ELF-1 (cell line): ENCODE results near the gene GPHA2.
A peak's percentile ranks its signal among the peaks of the same experiment; 100 is the strongest.

Experiments used
- DNase-seq: peaks from one replicate; pipeline ENCODE4 v3.0.0-alpha.2; 2016; ENCODE audit warnings: low read depth, low spot score

The GPHA2 gene

DNA sequence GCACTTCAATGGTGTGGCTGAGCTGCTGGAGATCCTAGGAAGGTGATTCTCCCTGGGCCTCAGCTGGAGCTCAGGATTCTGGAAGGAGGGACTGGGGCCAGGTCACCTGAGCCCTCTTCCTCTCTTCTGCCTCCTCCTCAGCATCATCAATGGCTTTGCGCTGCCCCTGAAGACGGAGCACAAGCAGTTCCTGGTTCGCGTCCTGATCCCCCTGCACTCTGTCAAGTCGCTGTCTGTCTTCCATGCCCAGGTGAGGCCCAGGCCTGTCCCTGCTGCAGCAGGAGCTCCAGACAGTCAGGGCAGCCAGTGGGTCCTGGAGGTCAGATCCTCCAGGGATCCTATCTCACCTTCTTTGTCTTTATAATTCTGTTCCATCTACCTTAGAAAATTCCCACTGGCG is 5.4 kb downstream of the GPHA2 start:
- no peak for DNase-seq

DNA sequence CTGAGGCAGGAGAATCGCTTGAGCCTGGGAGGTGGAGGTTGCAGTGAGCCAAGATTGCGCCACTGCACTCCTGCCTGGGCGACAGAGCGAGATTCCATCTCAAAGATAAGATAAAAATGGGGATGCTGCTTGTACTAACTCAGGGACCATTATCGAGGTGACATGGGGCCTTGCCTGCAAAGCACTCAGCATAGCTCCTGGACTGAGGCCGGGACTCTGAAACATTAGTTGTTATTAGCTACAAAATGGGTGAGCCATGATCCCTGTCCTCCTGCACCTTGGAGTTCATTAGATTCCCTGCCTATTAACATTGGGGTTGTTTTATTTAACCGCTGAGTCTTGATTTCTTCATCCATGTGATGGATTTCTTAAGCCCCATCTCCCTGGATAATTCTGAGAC is 6.1 kb downstream of the GPHA2 start:
- no peak for DNase-seq

DNA sequence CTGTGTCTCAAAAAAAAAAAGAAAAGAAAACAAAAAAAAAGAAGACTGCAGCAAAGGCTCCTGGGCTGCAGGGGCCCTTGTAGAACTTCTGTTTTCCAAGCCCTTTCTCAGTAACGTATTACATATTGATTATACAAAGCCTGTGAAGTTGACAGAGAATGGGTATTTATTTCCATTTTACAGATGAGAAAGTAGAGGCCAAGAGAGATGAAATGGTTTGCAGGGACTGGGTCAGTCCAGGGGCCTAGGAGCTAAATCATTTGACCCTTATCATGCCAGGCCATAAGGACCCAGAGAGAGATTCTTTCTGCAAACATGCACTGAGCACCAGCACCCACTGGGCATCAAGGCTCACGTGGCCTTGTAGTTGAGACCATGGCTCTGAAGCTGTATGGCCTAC is 6.7 kb downstream of the GPHA2 start:
- DNase-seq = no peak

DNA sequence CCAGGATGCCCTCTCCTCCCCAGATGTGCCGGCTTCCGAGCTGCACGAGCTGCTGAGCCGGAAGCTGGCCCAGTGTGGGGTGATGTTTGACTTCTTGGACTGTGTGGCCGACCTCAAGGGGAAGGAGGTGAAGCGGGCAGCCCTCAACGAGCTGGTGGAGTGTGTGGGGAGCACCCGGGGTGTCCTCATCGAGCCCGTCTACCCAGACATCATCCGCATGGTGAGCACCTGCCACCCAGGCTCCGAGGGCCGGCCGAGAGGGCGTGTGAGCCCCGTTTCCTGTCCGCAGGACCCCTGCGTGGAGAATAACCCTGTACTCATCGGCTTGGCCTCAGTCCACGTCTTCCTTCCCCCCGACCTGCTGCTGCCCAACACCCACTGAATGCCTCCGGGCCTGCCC is 9.0 kb downstream of the GPHA2 start:
- no peak for DNase-seq

DNA sequence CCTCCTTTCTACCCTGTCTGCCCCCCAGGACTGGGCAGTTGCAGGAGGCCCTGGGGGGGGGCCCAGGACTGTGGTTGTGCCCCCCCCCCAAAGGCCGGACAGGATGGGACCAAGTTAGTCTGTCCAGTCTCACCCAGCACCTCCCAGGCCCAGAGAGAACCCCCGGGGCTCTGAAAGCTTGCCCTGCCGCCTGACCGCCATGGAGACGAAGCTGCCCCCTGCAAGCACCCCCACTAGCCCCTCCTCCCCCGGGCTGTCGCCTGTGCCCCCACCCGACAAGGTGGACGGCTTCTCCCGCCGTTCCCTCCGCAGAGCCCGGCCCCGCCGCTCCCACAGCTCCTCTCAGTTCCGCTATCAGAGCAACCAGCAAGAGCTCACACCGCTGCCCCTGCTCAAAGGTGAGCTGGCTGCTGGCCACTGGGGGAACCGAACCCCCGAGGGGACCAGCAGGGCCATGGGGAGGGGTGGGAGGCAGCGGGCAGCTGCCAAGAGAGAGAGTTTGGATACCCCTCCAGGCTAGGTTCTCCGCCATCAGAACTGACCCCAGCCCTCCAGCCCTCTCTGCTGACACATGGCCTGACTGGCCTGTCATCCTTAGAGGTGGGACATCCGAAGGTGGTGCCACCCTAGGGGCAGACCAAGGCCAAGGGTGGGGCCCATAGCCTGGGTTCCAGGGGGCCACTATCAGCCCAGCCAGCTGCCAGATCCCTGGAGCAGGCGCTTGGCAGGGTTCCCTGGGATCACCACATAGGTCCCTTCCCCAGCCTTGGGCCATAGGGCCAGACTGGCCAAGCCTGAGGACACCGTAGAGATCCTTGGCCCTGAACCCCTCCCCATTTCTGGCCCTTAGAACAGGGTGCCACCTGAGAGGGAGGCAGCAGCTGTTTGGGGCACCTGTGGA is 9.9 kb downstream of the GPHA2 start:
- no peak for DNase-seq

DNA sequence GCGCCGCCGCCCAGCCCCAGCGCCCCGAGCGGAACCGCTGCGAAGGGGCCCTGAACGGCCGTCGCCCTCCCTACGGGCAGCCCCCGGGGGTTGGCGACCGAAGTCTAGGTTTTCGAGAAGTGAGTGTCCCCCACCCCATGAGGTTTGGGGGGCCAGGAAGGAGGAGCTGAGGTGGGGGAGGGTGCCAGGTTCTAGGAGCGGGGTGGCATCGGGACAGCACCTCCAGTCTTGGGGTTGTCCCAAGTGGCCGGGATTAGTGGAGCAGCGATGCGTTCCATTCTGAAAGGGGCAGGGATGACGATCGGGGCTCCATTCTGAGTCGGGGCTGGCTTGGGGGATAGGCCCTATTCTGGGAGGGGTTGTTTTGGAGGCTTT is 10.8 kb downstream of the GPHA2 start:
- no peak for DNase-seq

DNA sequence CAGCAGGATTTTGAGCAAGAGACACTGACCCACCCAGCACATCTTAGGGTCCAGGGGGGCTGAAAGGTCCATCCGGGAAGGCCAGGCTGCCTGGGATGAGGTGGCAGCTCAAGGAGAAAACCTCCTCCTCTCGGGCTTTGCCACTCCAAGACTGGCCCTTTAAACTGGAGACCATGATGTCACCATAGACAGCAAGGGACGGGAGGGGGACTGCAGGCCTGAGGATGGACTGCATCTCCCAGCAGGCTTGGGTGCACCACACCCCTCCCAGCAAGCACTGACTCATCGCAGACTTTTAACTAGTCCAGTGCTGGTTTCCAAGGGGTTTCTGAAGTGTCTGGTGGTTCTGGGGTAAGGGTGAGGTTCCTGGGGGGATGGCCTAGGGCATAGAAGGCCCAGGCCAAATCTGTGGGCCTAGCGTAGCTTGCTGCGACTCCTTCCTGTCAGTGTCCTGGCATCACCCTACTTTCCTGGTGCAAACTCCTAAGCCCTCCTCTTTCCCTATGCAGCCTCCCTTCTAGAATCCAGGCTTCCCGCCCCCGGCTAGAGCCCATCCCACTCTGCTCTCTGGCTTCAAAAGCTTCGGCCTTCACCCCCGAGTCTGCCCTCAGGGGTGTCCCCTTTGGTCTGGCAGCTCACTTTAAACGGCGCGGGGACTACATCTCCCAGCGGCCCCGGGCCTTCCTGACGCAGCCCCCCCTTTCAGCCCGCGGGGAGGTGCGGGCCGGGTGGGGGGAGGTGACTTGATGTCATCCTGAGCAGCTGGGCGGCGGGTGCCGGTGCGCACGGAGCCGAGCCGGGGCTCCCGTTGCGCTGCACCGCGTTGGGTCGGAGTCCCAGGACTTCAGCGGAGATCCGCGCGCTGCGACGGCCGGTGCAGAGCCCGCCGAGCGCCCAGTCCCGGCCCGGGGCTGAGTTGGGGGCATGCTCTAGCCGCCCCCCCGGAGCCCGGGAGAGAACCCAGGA is 11.5 kb downstream of the GPHA2 start, which contains the start of gene PPP2R5B:
PPP2R5B (plus strand) TSS at position 746 of the 966 bp plus-strand sequence. CDS start 1,046 bp downstream, outside the sequence.
- DNase-seq = peak; percentile 88

DNA sequence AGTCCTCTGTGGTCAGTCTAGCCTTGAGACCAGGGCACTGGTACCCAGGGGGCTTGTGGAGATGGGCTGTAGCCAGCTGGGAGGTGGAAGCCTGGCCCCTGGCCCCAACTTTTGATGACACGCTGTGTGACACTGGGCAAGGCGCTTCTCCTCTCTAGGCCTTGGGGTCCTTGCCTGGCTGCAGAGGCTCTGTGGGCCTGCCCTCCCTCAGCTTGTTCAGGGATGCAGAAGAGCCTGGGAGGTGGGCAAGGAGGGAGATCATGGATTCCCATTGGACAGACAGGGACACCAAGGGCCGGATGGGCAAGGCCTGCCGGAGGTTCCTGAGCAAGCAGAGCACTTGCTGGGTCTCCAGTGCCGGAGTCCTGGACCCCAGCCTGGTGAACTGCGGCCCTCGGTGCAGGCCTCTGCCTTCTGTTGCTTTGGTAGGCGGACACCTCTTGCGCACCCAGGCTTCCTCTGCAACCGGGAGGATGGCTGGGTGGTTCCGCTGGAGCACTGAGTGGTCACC is 12.5 kb downstream of the GPHA2 start:
- no peak for DNase-seq

DNA sequence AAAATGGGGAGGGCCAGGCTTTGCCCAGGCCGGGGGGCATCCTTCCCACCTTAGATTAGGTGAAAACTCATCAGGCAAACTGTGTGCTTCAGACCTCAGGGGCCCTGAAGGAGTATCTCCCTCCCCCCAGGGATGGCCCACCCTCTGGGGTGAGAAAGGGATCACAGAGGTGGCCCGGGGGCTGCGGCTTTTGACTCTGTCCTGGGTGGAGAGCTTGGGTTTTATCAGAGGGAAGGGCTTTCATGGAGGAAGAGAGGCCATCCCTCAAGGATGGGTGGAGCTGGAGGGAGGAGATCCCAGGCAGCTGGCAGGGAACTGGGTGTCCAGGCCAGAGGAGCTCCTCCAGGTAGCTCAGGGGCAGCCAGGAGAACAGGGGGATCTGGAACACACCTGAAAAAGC is 14.3 kb downstream of the GPHA2 start:
- DNase-seq = no peak

DNA sequence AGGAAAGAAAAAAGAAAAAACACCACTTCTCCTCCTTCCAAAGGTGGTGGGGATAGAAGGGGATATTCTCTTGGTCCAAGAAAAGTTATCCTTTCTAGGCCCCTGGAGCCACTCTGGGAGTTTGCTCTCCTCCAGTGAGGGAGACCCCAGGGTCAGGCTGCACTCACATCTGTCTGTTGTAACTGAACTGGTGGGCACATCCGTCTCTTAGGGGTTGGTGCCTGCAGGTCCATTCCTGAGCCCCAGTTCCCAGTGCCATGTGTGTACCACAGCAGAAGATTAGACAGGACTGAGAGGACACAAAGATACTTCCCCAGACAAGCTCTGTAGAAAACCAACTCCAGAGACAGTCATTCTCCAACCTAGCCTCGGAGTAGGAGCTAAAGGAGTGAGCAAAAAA is 15.6 kb downstream of the GPHA2 start:
- no peak for DNase-seq

DNA sequence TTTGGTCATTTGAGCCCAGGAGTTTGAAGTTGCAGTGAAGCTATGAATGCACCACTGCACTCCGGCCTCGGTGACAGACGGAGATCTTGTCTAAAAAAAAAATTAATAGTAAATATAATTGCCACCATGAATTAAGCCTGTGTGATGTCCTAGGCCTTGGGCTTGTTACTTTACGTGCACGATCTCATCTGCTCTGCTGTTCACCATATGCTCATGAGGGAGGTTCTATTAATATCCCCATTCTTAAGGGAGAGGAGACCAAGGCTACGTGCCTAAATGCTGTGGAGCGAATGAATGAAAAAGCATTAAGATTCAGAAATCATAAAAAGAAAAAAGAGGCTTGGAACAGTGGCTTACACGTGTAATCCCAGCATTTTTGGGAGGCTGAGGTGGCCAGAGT is 16.1 kb downstream of the GPHA2 start:
- no peak for DNase-seq

DNA sequence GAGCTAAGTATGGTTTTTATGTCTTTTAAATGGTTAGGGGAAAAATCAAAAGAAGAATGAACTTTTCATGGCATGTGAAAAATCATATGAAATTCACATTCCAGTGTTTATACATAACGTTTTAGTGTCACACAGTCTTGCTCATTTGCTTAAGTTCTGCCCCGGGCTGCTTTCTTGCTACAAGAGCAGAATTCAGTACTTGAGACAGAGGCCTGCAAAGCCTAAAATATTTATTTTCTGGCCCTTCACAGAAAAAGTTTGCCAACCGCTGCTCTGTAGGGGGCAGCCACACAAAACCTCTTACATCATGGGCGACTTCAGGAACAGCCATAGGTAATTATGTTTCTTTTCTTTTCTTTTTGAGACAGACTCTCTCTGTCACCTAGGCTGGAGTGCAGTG is 17.7 kb downstream of the GPHA2 start:
- DNase-seq = peak; percentile 29

DNA sequence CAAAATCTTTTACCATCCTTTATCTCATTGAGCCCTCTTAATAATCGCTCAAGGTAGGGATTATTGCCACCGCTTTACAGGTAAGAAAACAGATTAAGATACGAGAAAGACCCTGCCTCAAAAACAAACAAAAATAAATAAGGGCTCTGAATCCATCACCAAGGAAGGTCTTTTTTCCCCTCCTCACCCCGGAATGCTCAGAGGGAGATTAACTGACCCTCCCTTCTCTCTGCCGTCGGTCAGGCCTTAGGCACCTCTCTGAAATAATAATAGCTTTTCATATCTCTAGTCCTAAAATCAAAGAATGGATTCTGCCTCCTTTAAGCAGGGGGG is 18.1 kb downstream of the GPHA2 start:
- no peak for DNase-seq

DNA sequence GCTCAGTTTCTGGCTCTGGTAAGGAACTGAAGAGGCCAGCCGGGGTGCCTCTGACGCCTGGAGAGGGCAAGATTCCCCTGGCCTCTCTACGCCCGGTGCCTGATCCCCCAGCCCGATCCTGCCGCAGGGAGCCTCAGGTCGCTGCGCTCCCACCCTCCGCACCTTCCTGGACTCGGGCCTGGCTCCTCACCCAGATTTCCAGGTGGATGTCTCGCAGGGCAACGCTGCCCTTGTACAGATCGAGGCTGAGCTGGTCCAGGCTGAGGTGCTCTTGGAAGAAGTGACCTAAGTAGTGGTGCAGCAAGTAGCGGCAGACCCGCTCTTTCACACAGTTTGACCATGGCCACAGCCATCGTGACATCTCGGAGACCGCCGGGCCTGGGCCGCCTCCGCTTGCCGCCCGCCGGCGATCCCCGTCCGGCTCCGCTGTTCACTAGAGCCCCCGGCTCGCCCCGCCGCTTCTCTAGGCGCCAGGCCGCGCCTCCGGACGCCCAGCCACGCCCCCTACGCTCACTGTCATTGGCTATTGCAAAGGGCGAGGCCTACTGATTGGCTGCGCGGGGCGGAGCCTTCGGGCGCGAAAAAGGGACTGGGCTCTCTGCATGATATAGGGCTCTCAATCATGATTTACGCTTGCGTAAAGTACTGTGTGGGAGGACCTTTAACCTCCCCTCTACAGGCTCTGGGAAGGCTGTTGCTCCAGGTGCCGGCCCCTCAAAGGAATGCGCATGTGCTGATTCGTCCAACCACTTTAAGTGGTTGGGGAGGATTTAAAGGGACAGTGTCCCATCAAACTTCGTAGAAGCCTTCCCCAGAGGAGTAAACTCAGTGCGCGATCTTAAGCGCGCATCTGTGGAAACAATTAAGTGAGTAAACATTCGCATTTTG is 18.7 kb downstream of the GPHA2 start, which contains the start of gene ATG2A:
ATG2A (minus strand) TSS at position 435 of the 888 bp plus-strand sequence; CDS start at position 361, 74 bp downstream.
- DNase-seq = peak; percentile 100

DNA sequence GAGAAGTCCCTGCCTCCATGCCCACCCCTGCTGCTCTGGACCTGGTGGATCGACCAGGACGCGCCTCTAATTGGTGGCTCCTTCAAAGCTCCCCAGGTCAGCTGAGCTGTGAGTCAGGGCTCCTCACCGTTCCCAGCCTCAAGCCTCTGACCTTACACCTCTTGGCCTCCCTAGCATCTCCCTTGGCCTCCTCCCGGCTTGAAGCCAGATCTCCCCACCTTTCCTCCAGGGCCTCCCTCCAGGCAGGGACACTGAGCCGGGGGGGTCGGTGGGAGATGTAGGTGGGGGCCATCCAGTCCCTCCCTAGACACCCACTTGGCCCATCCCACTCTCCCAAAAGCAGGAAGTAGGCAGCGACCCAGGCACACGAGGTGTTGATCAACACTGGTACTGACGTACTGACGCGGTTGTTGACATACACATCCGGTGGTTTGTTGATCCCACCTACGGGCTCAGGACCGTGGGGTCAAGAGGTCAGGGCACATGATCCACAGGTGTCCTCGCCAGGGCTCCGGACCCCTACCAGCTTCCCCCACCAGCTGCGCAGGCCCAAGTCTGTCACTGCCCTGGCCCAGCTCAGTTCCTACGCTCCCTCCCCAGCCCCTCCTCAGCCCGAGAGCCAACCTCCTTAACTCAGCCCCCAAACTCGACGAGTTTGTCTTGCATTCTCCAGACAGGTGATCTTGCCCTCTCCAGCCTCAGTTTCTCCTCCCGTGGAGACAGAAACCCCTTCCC is 19.5 kb downstream of the GPHA2 start:
- peak; percentile 70 for DNase-seq

DNA sequence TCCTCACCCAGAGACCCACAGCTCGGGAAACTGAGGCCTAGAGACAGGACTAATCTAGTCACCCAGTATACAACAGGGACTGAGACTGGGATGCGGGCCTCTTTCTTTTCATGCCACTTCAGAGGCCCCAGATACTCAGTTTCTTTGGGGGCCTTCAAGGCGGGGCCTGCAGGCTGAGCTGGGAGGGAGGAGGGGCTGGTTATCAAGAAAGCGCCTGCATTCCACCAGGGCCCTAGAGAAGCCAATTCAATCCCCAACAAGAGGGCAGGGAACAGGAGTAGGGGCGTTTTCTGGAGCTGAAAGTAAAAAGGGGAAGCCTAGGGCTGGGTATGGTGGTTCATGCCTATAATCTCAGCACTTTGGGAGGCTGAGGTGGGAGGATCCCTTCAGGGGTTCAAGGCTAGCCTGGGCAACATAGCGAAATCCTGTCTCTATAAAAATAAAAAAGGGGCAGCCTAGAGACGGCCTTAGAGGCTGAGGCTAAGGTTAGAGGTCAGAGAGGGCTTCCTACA is 20.3 kb downstream of the GPHA2 start:
- DNase-seq = no peak

DNA sequence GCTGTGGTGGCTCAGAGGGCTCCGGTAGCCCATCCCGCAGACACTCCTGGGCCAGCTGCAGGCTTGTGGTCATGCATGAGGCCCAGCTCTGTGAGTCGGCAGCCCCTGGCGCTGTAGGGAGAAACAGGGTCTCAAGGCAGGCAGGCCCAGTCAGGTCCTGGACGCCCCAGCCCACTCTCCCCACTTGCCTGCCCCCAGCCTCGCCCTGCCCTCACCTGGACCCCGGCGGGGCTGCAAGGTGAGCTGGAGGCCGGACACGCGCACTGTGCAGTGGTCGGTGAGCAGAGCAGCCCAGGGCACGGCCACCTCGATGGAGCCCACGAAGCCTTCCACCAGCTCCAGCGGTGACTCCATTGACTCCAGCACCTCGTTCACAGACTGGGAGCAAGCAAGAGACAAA is 21.6 kb downstream of the GPHA2 start:
- no peak for DNase-seq

DNA sequence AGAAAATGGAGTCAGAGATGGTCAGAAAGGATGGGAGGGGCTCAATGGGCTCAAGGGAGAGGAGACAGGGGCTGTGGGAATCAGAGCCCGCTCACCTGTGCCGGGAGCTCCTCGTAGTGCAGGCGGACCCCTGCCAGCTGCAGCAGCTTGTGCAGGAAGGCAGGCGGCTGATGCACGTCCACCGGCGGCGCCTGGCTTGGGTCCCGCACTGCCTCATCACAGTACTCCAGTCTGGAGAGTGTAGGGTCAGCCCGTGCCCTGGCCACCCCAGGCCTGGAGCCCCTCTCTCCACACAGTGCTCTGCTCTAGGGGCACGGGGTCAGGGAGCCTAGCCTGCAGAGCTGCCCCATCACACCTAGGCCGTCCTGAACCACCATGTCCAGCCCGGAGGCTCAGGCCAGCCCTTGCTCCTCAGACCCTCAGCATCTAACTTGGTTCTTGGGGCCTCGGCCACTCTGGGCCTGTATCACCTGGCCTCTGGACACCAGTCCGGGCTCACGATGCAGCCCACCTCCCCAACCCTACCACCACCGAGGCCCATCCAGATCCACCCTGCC is 22.4 kb downstream of the GPHA2 start:
- no peak for DNase-seq

DNA sequence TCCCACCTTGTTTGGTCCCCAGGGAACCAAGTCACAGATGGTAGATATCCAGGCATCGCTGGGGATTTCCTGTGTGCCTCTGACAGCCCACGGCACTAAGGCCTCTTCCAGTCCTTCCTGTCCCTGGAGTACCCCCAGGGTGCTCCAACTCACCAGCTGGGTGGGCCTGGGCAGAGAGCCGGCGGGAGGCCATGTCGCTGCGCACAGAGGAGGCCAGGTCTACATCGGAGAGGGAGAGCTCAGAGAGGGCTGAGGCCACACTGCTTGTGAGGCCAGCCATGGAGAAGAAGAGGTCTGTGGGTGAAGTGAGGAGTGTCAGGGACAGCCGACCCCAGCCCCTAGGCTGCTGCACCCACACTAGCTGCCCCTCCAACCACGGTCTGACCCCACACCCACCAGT is 24.0 kb downstream of the GPHA2 start:
- no peak for DNase-seq

DNA sequence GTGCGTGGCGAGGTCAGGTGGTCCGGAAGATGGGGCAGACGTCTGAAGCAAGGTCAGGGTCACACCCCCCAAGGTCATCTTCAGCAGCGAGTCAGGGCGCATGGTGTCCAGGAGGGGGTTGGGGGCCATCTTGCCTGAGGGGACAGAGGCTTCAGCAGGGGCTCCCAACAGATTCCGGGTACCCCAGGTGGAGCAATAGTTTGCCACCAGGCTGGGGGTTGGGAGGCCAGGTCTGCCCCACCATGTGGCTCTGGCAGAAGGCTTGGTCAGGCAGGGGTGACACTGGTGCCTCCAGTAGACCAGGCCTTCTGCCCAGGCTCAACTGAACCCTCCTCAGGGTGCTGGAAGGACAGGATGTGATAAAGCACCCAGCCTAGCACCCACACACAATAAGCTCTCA is 24.6 kb downstream of the GPHA2 start:
- no peak for DNase-seq
